NK-92 treated with Interleukin-12 subunit alpha and Interleukin-12 subunit beta, amount 100 ng/mL, for 24 hours (cell line): Measurements from ENCODE around the gene SIM2.

Experiments used
- DNase-seq: peaks from one replicate; lab custom pipeline; 2025; lab: John Stamatoyannopoulos, UW

The SIM2 gene

GRCh38 chr21:36688324-36688723 is 10.6 kb upstream of the SIM2 start:
- DNase-seq = no peak

DNA sequence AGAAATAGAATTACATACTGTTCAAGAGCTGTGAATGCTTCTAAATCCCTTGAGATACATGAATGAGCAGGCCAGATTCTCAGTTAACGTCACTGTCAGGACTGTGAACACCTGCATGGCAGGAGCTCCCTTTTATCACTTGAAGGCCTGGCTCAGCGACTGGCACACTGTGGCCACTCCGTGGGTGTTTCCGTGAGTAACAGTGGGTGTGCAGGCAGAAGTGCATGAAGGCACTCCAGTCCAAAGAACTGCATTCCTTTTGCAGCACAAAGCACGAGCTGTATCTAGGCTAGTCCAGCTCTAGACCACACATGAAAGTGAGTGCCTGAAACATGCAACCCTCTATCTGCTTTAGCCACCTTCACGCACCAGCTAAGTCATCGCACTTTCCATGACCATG is 9.6 kb upstream of the SIM2 start:
- no peak for DNase-seq

DNA sequence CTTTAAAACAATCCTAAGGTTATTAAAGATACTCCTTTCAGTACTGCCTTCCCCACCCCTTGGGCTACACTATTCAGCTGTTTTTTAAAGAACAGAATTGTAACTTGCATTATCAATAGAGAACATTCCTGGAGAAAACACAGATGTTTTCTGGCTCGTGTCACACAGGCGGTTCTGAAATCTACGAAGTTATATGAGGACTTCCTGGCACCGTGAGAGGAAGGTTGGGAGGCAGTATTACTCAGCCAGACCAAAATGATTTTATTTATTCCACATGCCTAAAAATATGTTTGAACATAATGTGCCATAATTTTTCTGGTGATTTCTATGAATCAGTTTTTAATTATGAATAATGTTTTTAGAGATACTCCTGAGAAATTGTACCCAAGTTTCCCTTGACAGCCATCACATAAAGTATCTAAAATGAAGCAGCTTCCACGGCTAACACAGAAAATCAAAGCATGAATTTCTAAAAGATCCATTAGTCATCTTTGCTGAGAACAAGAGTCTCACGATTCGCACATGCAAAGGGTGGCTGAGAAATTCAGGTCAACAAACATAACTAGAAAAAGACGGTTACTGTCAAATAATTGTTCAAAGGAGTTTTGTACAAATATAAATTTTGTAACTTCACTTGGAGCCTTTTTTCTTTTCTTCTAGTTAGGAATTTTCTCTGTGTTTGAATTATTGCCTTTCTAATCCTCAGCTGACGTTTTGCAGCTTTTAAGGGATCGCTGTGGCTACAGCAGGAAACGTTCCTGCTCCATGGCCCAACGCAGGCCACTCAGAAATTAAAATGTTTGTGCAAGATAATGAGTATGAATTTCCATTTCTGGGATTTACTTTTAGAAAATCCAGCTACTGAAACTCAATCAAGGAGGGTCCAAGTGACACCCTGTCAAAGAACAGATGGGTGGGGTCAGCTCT is 8.0 kb upstream of the SIM2 start:
- DNase-seq = no peak

DNA sequence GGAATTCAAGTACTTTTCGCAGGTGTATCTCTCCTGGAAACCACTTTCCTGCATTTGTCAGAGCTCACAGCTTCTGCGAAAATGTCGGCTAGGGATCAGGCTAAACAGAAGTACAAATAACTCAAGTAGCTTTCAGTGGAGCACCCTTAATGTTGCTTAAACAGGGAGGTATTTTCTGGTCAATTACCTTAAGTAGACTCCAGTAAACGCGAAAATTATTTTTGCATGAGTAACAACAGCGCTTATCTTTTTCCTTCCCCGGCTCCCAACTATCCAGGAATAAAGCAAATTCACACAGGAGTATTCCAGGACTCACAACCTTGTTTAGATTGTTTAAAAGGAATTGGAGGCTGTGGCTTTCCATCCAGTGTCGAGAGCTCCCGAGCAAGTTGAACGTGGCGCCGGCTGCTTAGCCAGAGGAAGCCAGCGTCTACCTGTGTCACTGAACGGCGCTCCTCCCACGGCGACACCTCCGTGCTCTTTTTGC is 7.3 kb upstream of the SIM2 start:
- no peak for DNase-seq

- no peak for DNase-seq
These were observed 6.6 kb upstream of the SIM2 start for GRCh38 chr21:36692114-36692834.

DNA sequence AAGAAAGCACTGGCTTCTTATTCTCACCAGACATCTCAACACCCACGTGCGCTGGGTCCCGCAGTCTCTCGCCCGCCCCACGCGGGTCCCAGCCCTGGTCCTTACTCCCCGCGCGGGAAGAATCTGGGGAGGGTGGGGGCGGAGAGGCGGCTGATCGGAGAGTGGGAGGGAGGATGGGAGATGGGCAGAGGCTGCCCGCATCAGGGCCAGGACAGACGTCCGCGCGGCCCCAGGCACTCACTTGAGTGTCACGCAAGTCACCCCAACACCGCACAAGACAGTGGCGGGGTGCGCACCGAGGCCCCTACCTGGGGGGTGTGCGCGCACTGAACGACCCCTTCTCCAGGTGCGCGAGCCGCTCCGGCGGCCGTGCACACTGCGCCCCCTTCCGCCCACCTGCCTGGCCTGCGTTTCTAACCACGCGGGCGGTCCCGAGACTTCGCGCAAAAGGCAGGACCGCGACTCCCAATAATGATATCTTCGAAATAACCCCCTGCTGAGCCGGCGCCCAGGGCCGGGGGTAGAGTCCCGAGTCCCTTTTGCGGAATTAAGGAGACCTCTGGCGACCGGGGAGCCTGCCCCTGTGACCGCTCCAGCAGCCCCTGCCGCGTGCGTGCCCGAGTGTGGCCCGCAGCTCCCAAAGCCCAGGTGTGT is 6.0 kb upstream of the SIM2 start:
- no peak for DNase-seq

GRCh38 chr21:36693489-36694030 is 5.4 kb upstream of the SIM2 start:
- no peak for DNase-seq

- no peak for DNase-seq
These were observed 4.8 kb upstream of the SIM2 start for GRCh38 chr21:36694031-36694515.

DNA sequence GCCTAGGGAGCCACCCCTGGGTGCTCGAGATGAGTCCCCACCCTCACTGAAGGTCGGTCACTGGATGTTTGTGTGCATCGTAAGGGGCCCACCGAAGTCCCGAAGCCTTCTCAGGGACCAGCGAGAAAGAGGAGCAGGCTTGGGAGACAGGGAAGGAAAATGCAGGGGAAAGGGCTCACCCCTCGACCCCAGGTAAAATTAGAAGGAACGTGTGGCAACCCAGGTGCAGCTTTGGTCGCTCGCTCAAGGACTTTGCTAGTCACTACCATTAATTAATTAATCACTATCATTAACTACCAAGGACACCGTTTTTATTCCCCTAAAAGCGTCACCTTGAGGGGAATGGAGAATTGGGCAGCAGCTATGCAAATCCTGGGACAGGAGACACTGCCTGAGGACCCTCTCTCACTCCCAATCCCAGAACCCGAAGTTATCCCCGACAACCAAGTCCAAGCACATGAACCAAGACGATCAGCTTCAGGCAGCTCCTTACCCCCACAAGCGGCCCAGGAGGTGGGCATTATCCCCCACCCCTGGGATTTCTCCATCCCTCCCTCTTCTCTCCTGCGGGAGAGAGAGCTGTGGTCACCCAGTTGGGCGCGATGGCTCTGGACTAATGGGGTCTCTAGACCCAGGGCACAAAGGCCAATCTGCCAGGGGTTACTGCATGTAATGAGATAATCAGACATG is 4.2 kb upstream of the SIM2 start:
- DNase-seq = no peak

DNA sequence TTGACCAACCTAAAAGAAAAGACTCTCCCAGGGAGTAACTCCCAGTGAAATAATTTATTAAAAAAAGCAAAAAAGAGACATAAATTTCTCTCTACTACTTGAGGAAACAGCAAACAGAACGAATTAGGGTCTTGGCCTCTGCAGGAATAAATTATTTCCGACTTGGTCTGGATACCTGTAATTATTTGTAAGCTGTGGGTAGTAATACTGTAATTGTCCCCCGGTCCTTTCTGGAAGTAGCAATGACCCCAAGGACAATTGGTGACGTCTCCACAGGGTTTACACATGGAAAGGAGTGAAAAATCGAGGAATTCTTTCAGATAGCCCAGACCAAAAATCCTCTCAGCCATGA is 3.7 kb upstream of the SIM2 start:
- DNase-seq = no peak

GRCh38 chr21:36695671-36696389 is 3.1 kb upstream of the SIM2 start:
- DNase-seq = no peak

- DNase-seq = no peak
These were observed 2.4 kb upstream of the SIM2 start for GRCh38 chr21:36696390-36697059.

DNA sequence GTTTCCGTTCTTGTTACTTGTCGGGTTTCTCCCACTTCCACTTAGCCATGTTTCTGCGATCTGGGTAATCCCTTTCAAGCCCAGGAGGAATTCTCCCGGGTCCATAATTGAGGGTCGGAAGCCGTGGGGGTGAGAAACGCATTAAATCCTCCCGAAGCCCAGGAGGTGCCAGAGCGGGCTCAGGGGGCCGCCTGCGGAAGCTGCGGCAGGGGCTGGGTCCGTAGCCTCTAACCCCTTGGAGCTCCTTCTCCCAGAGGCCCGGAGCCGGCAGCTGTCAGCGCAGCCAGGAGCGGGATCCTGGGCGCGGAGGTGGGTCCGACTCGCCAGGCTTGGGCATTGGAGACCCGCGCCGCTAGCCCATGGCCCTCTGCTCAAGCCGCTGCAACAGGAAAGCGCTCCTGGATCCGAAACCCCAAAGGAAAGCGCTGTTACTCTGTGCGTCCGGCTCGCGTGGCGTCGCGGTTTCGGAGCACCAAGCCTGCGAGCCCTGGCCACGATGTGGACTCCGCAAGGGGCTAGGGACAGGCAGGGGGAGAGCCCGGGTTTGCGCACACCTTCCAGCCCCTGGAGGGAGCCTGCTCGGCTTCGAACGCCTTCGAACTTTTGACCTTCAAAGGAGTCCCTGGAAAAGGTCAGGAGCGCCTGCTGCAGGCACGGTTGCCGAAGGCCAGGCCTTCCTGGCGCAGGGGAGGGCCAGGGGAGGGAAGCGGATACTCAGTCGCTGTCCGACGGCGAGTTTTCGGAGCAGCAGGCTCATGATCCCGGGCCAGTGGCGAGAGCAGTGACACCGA is 1.7 kb upstream of the SIM2 start:
- no peak for DNase-seq

DNA sequence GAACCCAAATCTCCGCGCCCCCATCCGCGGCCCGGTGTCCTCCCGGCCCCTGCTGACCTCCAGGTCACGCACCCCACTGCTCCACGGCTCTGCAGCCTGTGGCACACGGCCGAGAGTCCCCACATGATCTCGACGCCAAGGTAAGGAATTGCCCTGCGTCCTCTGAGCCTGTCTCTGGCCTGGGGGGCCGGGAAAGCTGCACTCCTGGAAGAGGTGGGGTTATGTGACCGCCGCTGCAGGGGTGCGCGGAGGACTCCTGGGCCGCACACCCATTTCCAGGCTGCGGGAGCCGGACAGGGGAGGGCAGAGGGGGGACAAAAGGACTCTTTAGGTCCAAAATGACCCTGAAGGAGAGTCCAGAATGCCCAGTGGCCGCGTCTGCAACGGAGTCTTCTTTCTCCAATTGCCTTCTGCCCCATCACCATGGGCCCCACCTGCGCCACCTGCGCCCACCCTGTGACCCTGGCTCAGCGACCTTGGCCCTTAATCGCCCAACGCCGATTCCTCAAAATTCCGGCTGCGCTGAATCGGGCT is 997 bp upstream of the SIM2 start:
- no peak for DNase-seq

DNA sequence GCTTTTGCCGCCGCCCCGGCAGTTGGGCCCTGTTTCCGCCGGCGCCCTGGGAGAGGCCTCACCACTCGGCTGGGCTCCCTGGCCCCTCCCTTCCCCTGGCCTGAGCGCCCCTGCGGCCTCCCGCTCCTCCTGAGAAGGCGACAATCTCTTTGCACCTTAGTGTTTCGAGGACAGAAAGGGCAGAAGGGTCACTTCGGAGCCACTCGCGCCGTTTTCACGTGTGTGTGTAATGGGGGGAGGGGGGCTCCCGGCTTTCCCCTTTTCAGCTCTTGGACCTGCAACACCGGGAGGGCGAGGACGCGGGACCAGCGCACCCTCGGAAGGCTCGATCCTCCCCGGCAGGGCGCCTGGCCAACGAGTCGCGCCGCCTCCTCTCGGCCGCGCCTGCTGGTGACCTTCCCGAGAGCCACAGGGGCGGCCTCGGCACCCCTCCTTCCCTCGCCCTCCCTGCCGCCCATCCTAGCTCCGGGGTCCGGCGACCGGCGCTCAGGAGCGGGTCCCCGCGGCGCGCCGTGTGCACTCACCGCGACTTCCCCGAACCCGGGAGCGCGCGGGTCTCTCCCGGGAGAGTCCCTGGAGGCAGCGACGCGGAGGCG is 432 bp upstream of the SIM2 start:
- DNase-seq = no peak

DNA sequence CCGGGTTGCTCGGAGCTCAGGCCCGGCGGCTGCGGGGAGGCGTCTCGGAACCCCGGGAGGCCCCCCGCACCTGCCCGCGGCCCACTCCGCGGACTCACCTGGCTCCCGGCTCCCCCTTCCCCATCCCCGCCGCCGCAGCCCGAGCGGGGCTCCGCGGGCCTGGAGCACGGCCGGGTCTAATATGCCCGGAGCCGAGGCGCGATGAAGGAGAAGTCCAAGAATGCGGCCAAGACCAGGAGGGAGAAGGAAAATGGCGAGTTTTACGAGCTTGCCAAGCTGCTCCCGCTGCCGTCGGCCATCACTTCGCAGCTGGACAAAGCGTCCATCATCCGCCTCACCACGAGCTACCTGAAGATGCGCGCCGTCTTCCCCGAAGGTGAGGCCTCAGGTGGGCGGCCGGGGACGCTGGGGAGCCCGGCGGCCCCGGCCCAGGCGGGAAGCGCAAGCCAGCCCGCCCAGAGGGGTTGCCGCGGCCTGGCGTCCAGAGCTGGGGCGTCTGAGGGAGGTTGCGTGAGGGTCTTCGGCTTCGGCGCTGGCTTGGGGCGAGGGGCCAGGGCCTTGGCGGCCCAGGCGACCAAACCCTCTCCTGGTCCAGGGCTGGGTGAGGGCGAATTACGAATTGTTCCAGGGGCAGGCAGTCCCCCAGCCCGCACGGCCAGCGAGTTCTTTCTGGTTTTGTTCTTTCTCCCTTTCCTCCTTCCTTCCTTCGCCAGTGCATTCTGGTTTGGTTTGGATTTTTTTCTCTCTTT is 805 bp downstream of the SIM2 start:
- no peak for DNase-seq

DNA sequence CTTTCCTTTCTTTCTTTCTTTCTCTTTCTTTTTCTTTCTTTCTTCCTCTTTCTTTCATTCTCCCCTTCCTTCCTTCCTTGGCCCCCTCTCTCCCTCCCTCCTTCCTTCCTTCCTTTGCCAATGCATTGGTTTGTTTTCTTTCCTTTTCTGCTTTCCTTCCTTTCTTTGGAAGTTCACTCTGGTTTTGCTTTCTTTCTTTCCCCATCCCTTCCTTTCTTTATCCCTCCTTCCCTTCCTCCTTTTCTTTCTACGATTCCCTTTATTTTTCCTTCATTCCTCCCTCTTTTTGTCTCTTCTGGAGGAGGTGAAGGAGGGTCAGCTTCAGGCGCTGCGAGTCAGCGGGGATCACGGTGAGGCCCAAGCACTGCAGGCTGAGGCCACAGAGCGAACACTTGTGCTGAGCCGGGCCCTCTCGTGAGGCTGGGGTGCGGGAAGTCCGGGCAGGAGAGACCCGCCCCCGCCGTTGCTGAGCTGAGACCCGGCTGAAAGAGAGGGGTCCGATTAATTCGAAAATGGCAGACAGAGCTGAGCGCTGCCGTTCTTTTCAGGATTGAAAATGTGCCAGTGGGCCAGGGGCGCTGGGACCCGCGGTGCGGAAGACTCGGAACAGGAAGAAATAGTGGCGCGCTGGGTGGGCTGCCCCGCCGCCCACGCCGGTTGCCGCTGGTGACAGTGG is 1.5 kb downstream of the SIM2 start:
- DNase-seq = no peak
